ENCODE data around the gene NR2C2AP.
"Not testable (repeated sequence)": the region's sequence is repeated elsewhere in the genome, so short reads cannot be mapped to it uniquely, and the experiment has no call there.

NR2C2AP gene, protein sequence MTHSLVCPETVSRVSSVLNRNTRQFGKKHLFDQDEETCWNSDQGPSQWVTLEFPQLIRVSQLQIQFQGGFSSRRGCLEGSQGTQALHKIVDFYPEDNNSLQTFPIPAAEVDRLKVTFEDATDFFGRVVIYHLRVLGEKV

GRCh38 chr19:19203012-19203856 lies at the start of gene NR2C2AP:
NR2C2AP (minus strand) TSS chr19:19203414; CDS start chr19:19203060, 354 bp downstream.
- peak; percentile 85 for DNase-seq (ENCODE audit: low spot score)

DNA sequence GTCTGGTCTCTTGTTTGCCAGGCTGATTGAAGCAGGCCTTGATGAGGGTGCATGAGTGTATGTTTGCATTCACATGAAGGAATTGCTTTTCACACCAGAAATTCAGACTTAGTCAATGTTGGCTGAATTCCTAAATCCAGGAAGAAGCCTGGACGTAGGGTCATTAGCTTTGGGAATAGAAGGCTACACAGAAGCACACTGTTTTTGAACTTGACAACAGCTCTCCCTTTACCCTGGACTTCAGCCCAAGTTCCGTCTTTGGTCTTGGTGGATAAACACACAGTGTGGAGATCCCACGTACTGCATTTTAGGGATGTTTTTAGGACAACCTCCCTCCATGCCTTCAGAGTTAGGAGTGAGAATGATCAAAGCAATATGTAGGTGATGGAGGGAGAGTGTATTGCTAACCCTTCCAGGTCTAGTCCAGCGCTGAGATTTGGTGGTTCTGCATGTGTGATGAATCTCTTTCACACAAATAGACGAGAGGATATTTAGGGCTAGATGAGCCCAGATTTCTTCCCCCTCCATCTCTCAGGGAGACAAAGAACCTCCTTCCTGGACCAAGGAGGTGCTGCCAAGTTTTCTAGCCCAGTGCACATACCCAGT lies 47.1 kb upstream of the NR2C2AP start:
- DNase-seq (ENCODE audit: low spot score) = no peak

- no peak for DNase-seq (ENCODE audit: low spot score)
These were observed 37.3 kb upstream of the NR2C2AP start for GRCh38 chr19:19240476-19240875.

GRCh38 chr19:19239675-19240074 lies 36.5 kb upstream of the NR2C2AP start:
- no peak for DNase-seq (ENCODE audit: low spot score)

DNA sequence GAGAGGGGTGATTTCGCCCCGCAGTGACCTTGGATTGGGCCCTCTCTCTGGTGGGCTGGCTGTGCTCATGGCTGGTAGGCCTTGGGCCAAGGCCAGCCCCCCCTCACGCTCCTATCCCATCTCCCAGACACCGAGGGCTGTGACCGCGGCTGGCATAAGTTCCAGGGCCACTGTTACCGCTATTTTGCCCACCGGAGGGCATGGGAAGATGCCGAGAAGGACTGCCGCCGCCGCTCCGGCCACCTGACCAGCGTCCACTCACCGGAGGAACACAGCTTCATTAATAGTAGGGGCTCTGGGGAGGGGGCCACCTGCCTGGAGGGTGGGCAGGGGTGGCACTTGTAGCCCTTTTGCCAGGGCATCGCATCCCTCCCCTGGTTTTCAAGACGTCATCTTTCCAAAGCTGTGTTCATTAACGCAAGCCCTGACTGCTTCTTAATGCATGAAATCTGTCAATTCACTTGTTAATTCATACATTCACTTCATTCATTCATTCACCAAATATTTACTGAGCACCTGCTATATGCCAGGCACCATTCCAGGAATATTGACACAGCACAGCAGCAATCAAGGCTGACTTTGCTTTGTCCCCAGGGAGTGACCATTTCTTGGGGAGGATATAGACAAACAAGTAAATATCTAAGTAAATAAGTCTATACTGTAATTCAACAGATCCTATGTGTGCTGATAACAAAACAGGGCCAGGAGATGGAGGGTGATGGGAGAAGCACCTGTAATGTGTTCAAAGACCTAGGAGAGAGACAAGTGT lies 35.1 kb upstream of the NR2C2AP start:
- DNase-seq (ENCODE audit: low spot score) = no peak

DNA sequence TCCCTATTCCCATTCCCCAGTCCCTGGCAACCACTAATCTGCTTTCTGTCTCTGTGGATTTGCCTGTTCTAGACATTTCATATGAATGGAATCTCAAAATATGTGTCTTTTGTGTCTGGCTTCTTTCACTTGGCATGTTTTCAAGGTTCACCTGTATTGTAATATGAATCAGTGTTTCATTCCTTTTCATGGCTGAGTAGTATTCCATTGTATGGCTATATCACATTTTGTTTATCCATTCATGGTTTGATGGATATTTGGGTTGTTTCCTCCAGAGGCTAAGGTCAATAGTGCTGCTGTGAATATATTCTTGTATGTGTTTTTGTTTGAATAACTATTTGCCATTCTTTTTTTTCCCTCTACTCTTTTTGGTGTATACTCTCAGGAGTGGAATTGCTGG lies 33.0 kb upstream of the NR2C2AP start:
- no peak for DNase-seq (ENCODE audit: low spot score)

DNA sequence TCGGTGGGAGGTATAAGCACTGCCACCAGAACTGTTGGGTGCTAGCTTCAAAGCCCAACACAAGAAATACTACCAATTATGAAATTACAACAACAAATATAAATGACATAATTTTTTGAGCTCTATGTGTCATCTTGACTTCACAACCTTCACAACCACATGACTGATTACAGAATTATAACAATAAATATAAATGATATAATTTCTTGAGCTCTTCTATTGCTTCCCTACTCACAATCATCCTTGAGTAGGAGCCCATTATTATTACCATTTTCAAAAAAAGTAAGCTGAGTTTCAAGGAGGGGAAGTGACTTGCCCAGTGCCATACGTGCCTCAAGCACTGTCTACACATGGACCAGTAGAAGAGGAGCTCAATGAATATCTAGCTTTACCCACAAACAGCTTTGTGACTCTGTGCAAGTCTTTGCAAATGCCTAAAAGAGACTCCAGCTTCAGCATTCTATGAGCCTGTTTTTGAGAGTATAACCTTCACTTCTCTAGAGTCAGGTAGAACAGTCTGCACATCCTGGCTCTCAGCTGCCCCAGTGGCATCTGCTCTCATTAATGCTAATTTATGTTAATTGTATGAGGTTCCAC lies 31.1 kb upstream of the NR2C2AP start:
- no peak for DNase-seq (ENCODE audit: low spot score)

GRCh38 chr19:19232261-19232721 lies 29.1 kb upstream of the NR2C2AP start:
- no peak for DNase-seq (ENCODE audit: low spot score)

DNA sequence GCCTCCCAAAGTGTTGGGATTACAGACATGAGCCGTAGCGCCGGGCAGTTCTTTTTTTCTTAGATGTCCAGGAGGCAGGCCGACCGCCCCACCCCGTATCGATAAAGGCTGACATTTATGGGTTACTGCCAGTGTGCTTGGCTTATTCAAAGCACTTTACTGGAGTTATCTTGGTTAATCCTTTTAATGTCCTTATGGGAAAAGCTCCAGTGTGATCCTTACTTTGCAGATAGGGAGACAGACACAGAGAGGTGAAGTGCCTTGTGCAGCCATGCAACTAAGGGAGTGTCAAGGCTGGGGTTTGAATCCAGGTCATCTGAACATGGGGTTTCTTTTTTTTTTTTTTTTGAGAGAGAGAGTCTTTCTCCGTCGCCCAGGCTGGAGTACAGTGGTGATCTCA lies 27.8 kb upstream of the NR2C2AP start:
- no peak for DNase-seq (ENCODE audit: low spot score)

GRCh38 chr19:19229701-19230100 lies 26.5 kb upstream of the NR2C2AP start:
- DNase-seq (ENCODE audit: low spot score) = no peak

- DNase-seq (ENCODE audit: low spot score) = no peak
These were observed 24.0 kb upstream of the NR2C2AP start for GRCh38 chr19:19227217-19227616.

DNA sequence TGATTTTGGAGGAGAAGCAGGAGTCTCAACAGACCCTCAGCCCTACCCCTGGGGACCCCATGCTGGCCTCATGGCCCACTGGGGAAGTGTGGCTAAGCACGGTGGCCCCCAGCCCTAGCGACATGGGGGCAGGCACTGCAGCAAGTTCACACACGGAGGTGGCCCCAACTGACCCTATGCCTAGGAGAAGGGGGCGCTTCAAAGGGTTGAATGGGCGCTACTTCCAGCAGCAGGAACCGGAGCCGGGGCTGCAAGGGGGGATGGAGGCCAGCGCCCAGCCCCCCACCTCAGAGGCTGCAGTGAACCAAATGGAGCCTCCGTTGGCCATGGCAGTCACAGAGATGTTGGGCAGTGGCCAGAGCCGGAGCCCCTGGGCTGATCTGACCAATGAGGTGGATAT lies 23.4 kb upstream of the NR2C2AP start:
- no peak for DNase-seq (ENCODE audit: low spot score)

DNA sequence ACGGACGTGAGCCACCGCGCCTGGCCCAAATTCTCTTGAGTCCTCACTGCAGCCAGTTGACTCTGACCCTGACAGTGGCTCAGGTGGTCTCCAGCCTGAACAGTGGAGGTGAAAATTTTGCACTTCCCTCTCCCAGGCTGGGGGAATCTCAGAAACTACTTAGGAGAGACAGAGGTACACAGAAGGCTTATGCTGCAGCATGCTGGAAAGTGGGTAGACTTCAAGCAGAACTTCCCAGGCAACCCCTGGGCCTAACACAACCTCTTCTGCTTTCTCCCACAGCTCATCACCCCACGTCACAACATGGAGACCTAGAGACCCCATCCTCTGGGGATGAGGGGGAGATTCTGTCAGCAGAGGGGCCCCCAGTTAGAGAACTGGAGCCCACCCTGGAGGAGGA lies 23.0 kb upstream of the NR2C2AP start:
- no peak for DNase-seq (ENCODE audit: low spot score)

GRCh38 chr19:19224852-19225494 lies 21.8 kb upstream of the NR2C2AP start:
- DNase-seq (ENCODE audit: low spot score) = peak; percentile 88

GRCh38 chr19:19224150-19224851 lies 21.1 kb upstream of the NR2C2AP start:
- no peak for DNase-seq (ENCODE audit: low spot score)

DNA sequence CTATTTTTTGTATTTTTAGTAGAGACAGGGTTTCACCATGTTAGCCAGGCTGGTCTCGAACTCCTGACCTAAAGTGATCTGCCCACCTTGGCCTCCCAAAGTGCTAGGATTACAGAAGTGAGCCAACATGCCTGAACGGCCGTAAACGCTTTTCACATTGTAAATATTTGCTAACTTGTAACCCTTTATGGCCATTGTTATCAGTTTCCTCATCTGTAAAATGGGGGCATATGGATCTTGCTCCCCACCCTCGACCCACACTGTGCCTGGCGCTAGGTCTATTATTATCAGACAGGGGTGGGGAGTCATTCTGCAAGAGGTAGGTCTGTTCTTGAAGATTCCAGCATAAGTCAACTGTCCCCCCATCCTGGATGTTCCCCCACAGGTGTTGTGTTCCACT lies 20.4 kb upstream of the NR2C2AP start:
- DNase-seq (ENCODE audit: low spot score) = no peak

DNA sequence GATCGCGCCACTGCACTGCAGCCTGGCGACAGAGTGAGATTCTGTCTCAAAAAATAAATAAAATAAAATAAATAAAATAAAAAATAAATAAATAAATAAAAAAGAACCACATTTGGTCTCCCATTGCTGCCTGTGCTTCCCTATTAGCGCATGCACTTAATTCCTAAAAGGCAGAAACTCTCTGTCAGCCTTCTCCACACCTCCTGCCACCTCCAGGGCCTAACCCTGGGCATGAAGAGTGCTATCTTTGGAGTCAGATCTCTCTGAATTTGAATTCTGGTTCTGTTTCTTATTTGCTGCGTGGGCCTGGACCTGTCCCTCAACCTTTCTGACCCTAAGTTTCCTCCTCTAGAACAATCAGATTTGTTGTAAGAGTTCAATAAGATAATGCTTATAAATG lies 19.8 kb upstream of the NR2C2AP start:
- DNase-seq (ENCODE audit: low spot score) = no peak

DNA sequence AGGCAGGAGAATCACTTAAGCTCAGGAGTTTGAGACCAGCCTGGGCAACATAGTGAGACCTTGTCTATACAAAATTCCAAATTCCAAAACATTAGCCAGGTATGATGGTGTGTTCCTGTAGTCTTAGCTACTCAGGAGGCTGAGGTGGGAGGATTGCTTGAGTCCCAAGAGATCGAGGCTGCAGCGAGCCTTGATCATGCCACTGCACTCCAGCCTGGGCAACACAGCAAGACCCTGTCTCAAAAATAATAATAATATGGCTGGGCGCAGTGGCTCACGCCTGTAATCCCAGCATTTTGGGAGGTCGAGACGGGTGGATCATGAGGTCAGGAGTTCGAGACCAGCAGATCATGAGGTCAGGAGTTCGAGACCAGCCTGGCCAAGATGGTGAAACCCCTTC lies 17.8 kb upstream of the NR2C2AP start:
- not testable (repeated sequence) for DNase-seq (ENCODE audit: low spot score)

DNA sequence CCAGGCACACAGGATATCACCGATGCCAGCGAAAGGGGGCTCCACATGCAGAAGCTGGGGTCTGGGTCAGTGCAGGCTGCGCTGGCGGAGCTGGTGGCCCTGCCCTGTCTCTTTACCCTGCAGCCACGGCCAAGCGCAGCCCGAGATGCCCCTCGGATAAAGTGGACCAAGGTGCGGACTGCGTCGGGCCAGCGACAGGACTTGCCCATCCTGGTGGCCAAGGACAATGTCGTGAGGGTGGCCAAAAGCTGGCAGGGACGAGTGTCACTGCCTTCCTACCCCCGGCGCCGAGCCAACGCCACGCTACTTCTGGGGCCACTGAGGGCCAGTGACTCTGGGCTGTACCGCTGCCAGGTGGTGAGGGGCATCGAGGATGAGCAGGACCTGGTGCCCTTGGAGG lies 15.7 kb upstream of the NR2C2AP start:
- no peak for DNase-seq (ENCODE audit: low spot score)

DNA sequence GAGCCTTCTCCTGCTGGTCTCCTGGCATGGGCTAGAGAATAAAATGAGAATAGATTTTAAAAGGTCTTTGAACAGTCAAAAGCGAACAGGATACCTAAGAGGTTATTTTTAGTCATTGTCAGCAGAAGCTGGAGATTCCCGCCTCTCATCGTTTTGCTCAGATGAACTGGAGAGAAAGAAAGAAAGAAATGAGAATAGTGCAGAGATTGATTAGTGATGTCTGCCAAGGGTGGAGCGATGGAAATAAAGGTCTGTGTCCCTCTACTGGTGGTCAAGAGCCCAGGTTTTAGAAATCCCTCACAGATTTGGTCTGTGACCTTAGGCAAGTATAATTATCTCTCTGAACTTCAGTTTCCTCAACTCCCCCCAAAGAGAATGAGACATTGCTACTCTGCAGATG lies 13.9 kb upstream of the NR2C2AP start:
- no peak for DNase-seq (ENCODE audit: low spot score)

GRCh38 chr19:19215792-19216191 lies 12.6 kb upstream of the NR2C2AP start:
- DNase-seq (ENCODE audit: low spot score) = no peak
